Panc1 (cell line): ENCODE data around the gene FHIT.

Experiments
- POLR2AphosphoS5 ChIP-seq: IDR thresholded peaks from 2 replicates; pipeline ENCODE4 v1.6.1; 2012; ENCODE audit warnings: mild to moderate bottlenecking, low read depth, low read length, moderate library complexity
- REST ChIP-seq, 2 experiments: IDR thresholded peaks; 2 replicates each; pipeline ENCODE4 v1.6.1; 2011 to 2012; ENCODE audit warnings: low read depth in 2 of 2, control low read depth in 1 of 2, low read length in 1 of 2, mild to moderate bottlenecking in 1 of 2, moderate library complexity in 1 of 2; ENCODE audit not compliant: insufficient read depth in 1 of 2

DNA sequence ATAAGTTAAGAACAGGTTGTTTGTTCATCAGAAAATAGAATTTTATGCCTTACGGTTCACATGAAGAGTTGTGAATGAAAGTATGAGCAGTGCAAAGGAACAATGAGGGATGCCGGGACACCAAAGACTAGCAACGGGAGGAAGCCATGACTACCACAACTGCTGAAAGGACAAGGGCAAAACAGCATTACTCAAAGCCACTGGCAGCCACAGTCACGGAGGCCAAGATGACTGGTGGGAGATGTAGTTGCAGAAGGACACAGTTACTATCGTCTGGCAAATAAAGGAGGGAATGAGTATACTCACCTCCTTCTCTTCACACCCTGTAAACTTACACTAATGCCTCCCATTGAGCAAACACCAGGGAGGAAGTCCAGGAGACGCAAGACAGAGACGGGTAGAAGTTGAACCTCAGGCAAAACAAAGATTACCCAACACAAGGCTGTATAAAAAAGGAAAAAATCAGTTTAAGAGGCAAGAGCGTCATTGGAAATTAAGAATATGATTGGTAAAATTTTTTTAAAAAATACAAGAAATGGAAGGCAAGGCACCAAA, 675.5 kb downstream of the FHIT start:
- no peak for TF ChIP-seq REST (IDR thresholded peaks at IDR 0.05; ENCODE audit: insufficient read depth in 1 of 2, low read depth in 2 of 2, low read length in 1 of 2)
- TF ChIP-seq POLR2AphosphoS5, result no peak
